Mesothelial cell of epicardium (in vitro differentiated cells): Measurements from ENCODE around the gene TOMM20L. TPM values are rescaled to one million over a fixed set of nuclear protein-coding genes. Genes with fewer than 3 reads are reported as not detected.
A peak's percentile ranks its signal among the peaks of the same experiment; 100 is the strongest.
"Not testable (repeated sequence)": the region's sequence is repeated elsewhere in the genome, so short reads cannot be mapped to it uniquely, and the experiment has no call there.

ENCODE experiments used
- DNase-seq, 2 experiments: peaks; one replicate each; pipeline ENCODE4 v3.0.0; 2021; ENCODE audit warnings: low spot score in 2 of 2; ENCODE audit not compliant: unreplicated experiment in 2 of 2
- H3K27ac Mint-ChIP-seq: 2 replicates; pipeline ENCODE4 v1.8.0; 2021; ENCODE audit warnings: mixed read lengths
- H3K27me3 Mint-ChIP-seq: 2 replicates; pipeline ENCODE4 v1.8.0; 2021; ENCODE audit warnings: low read depth, mixed read lengths
- H3K36me3 Mint-ChIP-seq: 2 replicates; pipeline ENCODE4 v1.8.0; 2021; ENCODE audit warnings: mixed read lengths
- H3K4me1 Mint-ChIP-seq: 2 replicates; pipeline ENCODE4 v1.8.0; 2021; ENCODE audit warnings: mixed read lengths
- H3K4me3 Mint-ChIP-seq: 2 replicates; pipeline ENCODE4 v1.8.0; 2021; ENCODE audit warnings: mild to moderate bottlenecking, moderate library complexity, mixed read lengths
- H3K9me3 Mint-ChIP-seq: 2 replicates; pipeline ENCODE4 v1.8.0; 2021; ENCODE audit warnings: mixed read lengths
- total RNA-seq: library from RNA; stranded (reverse); gene quantifications from 3 replicates; pipeline ENCODE4 v1.2.1, GENCODE V29; 2021
- TF ChIP-seq, protein P1 (sequence below): fragments of 200-600 bp; sonication (generic); IDR thresholded peaks from one replicate; pipeline ENCODE4 v1.5.0; 2021; ENCODE audit warnings: antibody characterized with exemption; ENCODE audit not compliant: unreplicated experiment

Gene TOMM20L
- total RNA-seq, result 0.47 TPM in 1 of 3 replicates, not detected in the others

DNA sequence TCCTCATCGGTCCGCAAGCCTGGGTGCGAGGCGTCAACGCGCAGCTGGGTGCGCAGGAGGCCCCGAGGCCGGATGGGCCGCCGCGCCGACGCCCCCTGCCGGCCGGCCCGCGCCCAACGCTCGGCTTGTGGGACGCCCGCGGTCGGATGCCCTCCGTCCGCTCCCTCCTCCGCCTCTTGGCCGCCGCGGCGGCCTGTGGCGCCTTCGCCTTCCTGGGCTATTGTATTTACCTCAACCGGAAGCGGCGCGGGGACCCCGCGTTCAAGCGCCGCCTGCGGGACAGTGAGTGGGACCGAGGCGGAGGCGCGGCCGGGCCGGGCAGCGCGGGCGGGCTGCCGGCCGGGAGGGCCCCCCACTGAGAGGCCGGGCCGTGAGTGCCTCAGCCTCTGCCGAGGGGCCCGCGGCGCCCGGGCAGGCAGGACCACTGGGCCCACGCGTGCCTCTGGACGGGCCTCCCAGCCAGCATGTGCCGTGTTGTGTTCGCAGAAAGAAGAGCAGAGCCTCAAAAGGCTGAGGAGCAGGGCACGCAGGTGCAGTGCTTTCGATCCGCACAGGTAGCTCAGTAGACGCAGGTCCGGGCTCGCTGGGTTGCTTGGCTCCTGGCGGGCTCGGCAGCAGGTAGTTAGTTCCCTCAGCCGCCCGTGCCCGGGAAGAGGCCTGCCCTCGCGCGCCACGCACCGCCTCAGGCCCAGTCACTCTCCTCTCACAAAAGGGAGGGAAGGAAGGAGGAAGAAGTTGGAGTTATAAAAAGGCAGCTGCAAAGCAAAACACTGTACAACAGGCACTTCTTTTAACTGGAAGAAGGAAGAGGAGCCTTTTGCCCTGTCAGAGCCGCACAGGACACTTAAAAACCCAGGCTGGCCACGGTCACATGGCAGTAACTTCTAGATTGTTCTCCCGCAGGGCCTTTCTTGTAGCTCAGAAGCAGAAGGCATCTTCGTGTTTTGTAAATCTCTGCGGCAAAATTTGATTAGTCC lies at the start of gene TOMM20L:
TOMM20L (plus strand) TSS at position 119 of the 977 bp plus-strand sequence; CDS start at position 147, 28 bp downstream.
- DNase-seq, result peak; percentile 46 to 81
- TF ChIP-seq, protein P1, sequence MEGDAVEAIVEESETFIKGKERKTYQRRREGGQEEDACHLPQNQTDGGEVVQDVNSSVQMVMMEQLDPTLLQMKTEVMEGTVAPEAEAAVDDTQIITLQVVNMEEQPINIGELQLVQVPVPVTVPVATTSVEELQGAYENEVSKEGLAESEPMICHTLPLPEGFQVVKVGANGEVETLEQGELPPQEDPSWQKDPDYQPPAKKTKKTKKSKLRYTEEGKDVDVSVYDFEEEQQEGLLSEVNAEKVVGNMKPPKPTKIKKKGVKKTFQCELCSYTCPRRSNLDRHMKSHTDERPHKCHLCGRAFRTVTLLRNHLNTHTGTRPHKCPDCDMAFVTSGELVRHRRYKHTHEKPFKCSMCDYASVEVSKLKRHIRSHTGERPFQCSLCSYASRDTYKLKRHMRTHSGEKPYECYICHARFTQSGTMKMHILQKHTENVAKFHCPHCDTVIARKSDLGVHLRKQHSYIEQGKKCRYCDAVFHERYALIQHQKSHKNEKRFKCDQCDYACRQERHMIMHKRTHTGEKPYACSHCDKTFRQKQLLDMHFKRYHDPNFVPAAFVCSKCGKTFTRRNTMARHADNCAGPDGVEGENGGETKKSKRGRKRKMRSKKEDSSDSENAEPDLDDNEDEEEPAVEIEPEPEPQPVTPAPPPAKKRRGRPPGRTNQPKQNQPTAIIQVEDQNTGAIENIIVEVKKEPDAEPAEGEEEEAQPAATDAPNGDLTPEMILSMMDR, result peak; percentile 81
- Mint-ChIP-seq H3K4me1 (peaks cover 4% of the 10 kb centered on the region), H3K27me3 (peaks cover 12% of the 10 kb centered on the region), H3K9me3 (no peaks in the 10 kb centered on the region), H3K27ac (peak within 1 kb of the TSS; percentile 94), H3K36me3 (no peaks in the 10 kb centered on the region), H3K4me3 (peak within 1 kb of the TSS; percentile 74)

DNA sequence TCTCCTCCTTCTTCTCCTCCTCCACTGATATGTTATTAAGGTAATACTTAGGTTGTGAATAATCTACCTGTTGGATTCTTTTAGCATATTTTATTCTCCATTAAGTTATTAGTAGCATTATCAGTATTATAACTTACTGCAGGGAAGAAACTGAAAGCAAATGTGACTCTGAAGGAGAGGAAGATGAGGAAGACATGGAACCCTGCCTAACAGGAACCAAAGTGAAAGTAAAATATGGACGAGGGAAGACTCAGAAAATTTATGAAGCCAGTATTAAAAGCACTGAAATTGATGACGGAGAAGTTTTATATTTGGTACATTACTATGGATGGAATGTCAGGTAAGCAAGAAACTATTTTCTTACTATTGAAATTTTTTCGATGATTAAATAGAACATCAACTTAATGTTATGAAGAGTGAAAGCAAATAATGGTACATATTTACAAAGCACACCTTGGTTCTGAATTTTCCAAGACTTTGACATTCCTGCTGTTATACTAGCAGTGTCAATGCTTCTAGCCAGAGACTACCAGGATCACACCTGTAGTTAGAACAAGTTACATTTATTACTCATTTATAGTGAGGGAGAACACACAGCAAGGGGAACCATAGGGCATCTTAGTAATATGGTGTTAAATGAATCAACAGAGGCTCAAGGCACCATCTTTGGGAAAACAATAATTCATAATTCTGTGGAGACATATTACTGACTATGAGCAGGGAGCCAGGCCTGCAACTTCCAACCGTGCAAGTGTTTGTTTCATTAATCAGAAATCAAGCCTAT lies 42.0 kb upstream of the TOMM20L start:
- H3K4me3 Mint-ChIP-seq, result no peak overlapping the region
- H3K27me3 Mint-ChIP-seq, result no peaks in the 10 kb centered on the region
- no peaks in the 10 kb centered on the region for H3K9me3 Mint-ChIP-seq
- no peak for DNase-seq
- TF ChIP-seq, protein P1, result no peak
- peaks cover 38% of the 10 kb centered on the region for H3K36me3 Mint-ChIP-seq
- H3K4me1 Mint-ChIP-seq, result no peaks in the 10 kb centered on the region
- H3K27ac Mint-ChIP-seq, result no peak overlapping the region

DNA sequence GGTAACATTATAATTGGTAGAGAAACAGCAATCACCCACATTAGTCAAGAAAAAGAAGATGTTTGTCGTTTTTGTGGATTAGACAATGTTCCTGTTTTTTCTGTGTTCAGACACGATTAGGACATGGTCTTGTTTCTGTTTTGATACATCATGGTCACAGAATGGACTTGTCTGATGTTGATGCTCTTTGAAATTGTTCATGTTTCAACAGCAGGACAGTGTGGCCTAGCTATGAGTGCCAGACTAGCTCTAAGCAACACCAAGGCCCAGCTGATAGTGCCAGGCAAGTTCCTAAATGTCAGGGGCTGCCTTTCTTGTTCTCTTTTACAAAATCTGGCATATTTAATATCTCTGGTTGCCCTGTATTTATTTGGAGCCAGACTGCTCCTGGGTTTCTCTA lies 40.9 kb upstream of the TOMM20L start:
- no peaks in the 10 kb centered on the region for H3K27me3 Mint-ChIP-seq
- H3K4me3 Mint-ChIP-seq, result no peak overlapping the region
- H3K4me1 Mint-ChIP-seq, result no peaks in the 10 kb centered on the region
- H3K9me3 Mint-ChIP-seq, result no peaks in the 10 kb centered on the region
- H3K27ac Mint-ChIP-seq, result no peak overlapping the region
- no peak for DNase-seq
- TF ChIP-seq, protein P1, result no peak
- H3K36me3 Mint-ChIP-seq, result peaks cover 36% of the 10 kb centered on the region

DNA sequence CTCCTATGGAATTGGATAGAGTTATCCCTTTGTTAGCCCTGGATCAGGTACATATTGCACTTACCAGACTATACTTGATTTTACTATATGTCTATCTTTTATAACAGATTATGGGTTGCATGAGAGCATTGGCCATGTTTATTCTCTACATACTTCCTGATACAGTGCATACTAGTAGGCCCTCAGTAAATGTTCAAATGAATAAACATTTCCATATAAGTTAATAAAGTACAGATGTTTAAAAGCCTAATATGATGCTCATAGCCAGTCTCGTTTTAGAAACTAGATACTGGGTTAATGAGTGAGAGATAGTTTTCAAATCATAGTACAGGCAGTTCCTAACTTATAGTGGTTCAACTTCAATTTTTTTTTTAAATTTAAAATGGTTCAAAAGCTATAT lies 39.5 kb upstream of the TOMM20L start:
- Mint-ChIP-seq H3K9me3 (no peaks in the 10 kb centered on the region), H3K4me3 (no peak overlapping the region), H3K27me3 (no peaks in the 10 kb centered on the region), H3K36me3 (peaks cover 35% of the 10 kb centered on the region), H3K4me1 (no peaks in the 10 kb centered on the region), H3K27ac (no peak overlapping the region)
- TF ChIP-seq, protein P1, result no peak
- no peak for DNase-seq

DNA sequence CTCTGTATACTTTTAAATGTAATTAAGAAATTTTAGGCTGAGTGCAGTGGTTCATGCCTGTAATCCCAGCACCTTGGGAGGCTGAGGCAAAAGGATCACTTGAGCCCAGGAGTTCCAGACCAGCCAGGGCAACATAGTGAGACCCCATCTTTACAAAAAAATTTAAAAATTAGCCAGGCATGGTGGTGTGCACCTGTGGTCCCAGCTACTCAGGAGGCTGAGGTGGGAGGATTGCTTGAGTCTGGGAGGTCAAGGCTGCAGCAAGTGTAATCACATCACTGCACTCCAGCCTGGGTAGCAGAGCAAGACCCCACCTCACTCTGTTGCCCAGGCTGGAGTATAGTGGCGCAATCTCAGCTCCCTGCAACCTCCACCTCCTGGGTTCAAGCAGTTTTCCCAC lies 33.5 kb upstream of the TOMM20L start:
- not testable (repeated sequence) for H3K27me3 Mint-ChIP-seq, H3K9me3 Mint-ChIP-seq, H3K27ac Mint-ChIP-seq, H3K4me3 Mint-ChIP-seq, DNase-seq, H3K4me1 Mint-ChIP-seq
- H3K36me3 Mint-ChIP-seq, result peaks cover 29% of the 10 kb centered on the region
